ENCODE measurements around the gene SKAP2.

- TF ChIP-seq, protein P1, sequence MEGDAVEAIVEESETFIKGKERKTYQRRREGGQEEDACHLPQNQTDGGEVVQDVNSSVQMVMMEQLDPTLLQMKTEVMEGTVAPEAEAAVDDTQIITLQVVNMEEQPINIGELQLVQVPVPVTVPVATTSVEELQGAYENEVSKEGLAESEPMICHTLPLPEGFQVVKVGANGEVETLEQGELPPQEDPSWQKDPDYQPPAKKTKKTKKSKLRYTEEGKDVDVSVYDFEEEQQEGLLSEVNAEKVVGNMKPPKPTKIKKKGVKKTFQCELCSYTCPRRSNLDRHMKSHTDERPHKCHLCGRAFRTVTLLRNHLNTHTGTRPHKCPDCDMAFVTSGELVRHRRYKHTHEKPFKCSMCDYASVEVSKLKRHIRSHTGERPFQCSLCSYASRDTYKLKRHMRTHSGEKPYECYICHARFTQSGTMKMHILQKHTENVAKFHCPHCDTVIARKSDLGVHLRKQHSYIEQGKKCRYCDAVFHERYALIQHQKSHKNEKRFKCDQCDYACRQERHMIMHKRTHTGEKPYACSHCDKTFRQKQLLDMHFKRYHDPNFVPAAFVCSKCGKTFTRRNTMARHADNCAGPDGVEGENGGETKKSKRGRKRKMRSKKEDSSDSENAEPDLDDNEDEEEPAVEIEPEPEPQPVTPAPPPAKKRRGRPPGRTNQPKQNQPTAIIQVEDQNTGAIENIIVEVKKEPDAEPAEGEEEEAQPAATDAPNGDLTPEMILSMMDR (IDR thresholded peaks at IDR 0.05 in 2 of 3, conservative IDR thresholded peaks at IDR 0.05 in 1 of 3; ENCODE audit: control insufficient read depth in 2 of 3, extremely low read depth in 1 of 3, insufficient read depth in 1 of 3, low read depth in 3 of 3, low read length in 3 of 3), result no peak
- TF ChIP-seq RAD21 (IDR thresholded peaks at IDR 0.05; ENCODE audit: insufficient read depth, low read depth, low read length), result no peak
- TF ChIP-seq MXI1 (IDR thresholded peaks at IDR 0.05; ENCODE audit: low read depth, low read length), result no peak
- no peak for TF ChIP-seq CBX3 (IDR thresholded peaks at IDR 0.05; ENCODE audit: borderline replicate concordance, low read depth)
- no peak for TF ChIP-seq BRCA1 (IDR thresholded peaks at IDR 0.05; ENCODE audit: low read depth, low read length)
- no peak for TF ChIP-seq JUNB (IDR thresholded peaks at IDR 0.05)
- no peak for TF ChIP-seq CEBPB (IDR thresholded peaks at IDR 0.05; ENCODE audit: borderline replicate concordance in 1 of 2, low read depth in 2 of 2, low read length in 2 of 2)
- TF ChIP-seq RFX5 (IDR thresholded peaks at IDR 0.05; ENCODE audit: low read depth, low read length), result no peak
- TF ChIP-seq ZBTB33 (IDR thresholded peaks at IDR 0.05), result no peak
- TF ChIP-seq BHLHE40 (IDR thresholded peaks at IDR 0.05; ENCODE audit: borderline replicate concordance in 1 of 2, low read depth in 2 of 2, low read length in 1 of 2), result no peak
- TF ChIP-seq SMAD1 (IDR thresholded peaks at IDR 0.05; ENCODE audit: low read depth, partially characterized antibody), result no peak
- no peak for TF ChIP-seq YY1 (IDR thresholded peaks at IDR 0.05; ENCODE audit: low read depth, low read length)
- no peak for TF ChIP-seq POLR2AphosphoS5 (IDR thresholded peaks at IDR 0.05; ENCODE audit: low read length)
Measured at GRCh38 chr7:26626156-26626555, 238.2 kb downstream of the SKAP2 start.

All from GM12878 (cell line).